Measurements from ENCODE around the gene UFD1. TPM values are rescaled to one million over a fixed set of nuclear protein-coding genes. Genes with fewer than 3 reads are reported as not detected.

UFD1 gene
- total and polyA plus RNA-seq, 9 of the 15 experiments (the other 6 are each of a cell fraction or from before 2014, with no cell fraction given): 238 to 645 (median 363) TPM

- TF ChIP-seq ZBTB9 (CRISPR knock-in tag; IDR thresholded peaks at IDR 0.05): no peak
- peak; percentile 57; the same call in 1 of the 2 replicates for TF ChIP-seq HNRNPL (IDR thresholded peaks at IDR 0.05; ENCODE audit: low read depth, low read length)
- TF ChIP-seq PHF21A (IDR thresholded peaks at IDR 0.05; ENCODE audit: borderline replicate concordance, low read depth): no peak
- no peak for TF ChIP-seq ZKSCAN8 (CRISPR knock-in tag; IDR thresholded peaks at IDR 0.05)
- TF ChIP-seq XRCC4 (IDR thresholded peaks at IDR 0.05; ENCODE audit: extremely low read depth, insufficient read depth, insufficient read length): no peak
- TF ChIP-seq CBX1 (IDR thresholded peaks at IDR 0.05; ENCODE audit: low read depth): no peak
- TF ChIP-seq RUNX1 (IDR thresholded peaks at IDR 0.05; ENCODE audit: low read depth): no peak
- TF ChIP-seq HINFP (tag; conservative IDR thresholded peaks at IDR 0.05; ENCODE audit: low read depth): no peak
- TF ChIP-seq GATA2 (CRISPR knock-in tag; IDR thresholded peaks at IDR 0.05): no peak
- no peak for TF ChIP-seq MYBL2 (IDR thresholded peaks at IDR 0.05; ENCODE audit: low read depth)
- TF ChIP-seq MYBL2 (CRISPR knock-in tag; IDR thresholded peaks at IDR 0.05; ENCODE audit: borderline replicate concordance): no peak
- TF ChIP-seq ZEB2 (IDR thresholded peaks at IDR 0.05): no peak
- no peak for TF ChIP-seq NFXL1 (CRISPR knock-in tag; IDR thresholded peaks at IDR 0.05)
- TF ChIP-seq MAZ (CRISPR knock-in tag; conservative IDR thresholded peaks at IDR 0.05 in 1 of 2, IDR thresholded peaks at IDR 0.05 in 1 of 2): no peak; a peak in 2 of 4 replicates
- TF ChIP-seq TEAD4 (IDR thresholded peaks at IDR 0.05; ENCODE audit: low read length): no peak
- no peak for TF ChIP-seq TEAD4 (CRISPR knock-in tag; IDR thresholded peaks at IDR 0.05; ENCODE audit: borderline replicate concordance)
- TF ChIP-seq TCF3 (CRISPR knock-in tag; IDR thresholded peaks at IDR 0.05): no peak
- TF ChIP-seq ETS1 (conservative IDR thresholded peaks at IDR 0.05; ENCODE audit: control insufficient read depth, low read depth, low read length): no peak
- no peak for TF ChIP-seq ADNP (tag; IDR thresholded peaks at IDR 0.05)
- no peak for TF ChIP-seq MED1 (CRISPR knock-in tag; IDR thresholded peaks at IDR 0.05; ENCODE audit: borderline replicate concordance)
- no peak for TF ChIP-seq CTCFL (IDR thresholded peaks at IDR 0.05; ENCODE audit: borderline replicate concordance, insufficient read depth, low read depth, low read length, poor library complexity, severe bottlenecking)
- TF ChIP-seq NFRKB (IDR thresholded peaks at IDR 0.05; ENCODE audit: low read depth): no peak
- TF ChIP-seq ZNF444 (CRISPR knock-in tag; IDR thresholded peaks at IDR 0.05): no peak
- 0 out of 2 replicates have a peak, but pooled peaks have one; percentile 2 for TF ChIP-seq NR4A1 (CRISPR knock-in tag; IDR thresholded peaks at IDR 0.05)
- no peak for TF ChIP-seq NR4A1 (tag; IDR thresholded peaks at IDR 0.05)
These were observed at the start of gene UFD1 (continued) for GRCh38 chr22:19478901-19479354.
